Spleen (tissue), 11 donors: Measurements from ENCODE around the gene MRPS18A. TPM values are rescaled to one million over a fixed set of nuclear protein-coding genes. Genes with fewer than 3 reads are reported as not detected.

Experiments used
- DNase-seq: peaks from one replicate; pipeline ENCODE4 v3.0.0-alpha.2; 2020
- H3K27ac ChIP-seq, 8 donors: fragments of 200-600 bp; sonication (generic) in 7 of 8; 1 replicate in 4 of 8; 2 replicates in 4 of 8; pipeline versions ENCODE4 v1.5.0 to v1.8.0; 2016 to 2021; ENCODE audit warnings: inconsistent platforms in 4 of 8, mild to moderate bottlenecking in 4 of 8, moderate library complexity in 1 of 8
- H3K27me3 ChIP-seq, 7 donors: fragments of 200-600 bp; sonication (generic) in 6 of 7; replicated peaks in 1 of 7; 1 replicate in 4 of 7; 2 replicates in 3 of 7; pipeline versions ENCODE4 v1.5.0 to v1.8.0; 2016 to 2021; ENCODE audit warnings: inconsistent platforms in 3 of 7, mild to moderate bottlenecking in 1 of 7
- H3K36me3 ChIP-seq, 6 donors: fragments of 200-600 bp; sonication (generic) in 5 of 6; 1 replicate in 4 of 6; 2 replicates in 2 of 6; pipeline versions ENCODE4 v1.5.0 to v1.8.0; 2016 to 2021; ENCODE audit warnings: inconsistent platforms in 2 of 6
- H3K4me1 ChIP-seq, 6 donors: fragments of 200-600 bp; sonication (generic) in 5 of 6; 1 replicate in 3 of 6; 2 replicates in 3 of 6; pipeline versions ENCODE4 v1.5.0 to v1.8.0; 2016 to 2021; ENCODE audit warnings: inconsistent platforms in 3 of 6
- H3K4me3 ChIP-seq, 8 donors: fragments of 200-600 bp; sonication (generic) in 7 of 8; 1 replicate in 4 of 8; 2 replicates in 4 of 8; pipeline versions ENCODE4 v1.5.0 to v1.8.0; 2016 to 2021; ENCODE audit warnings: inconsistent platforms in 4 of 8, mild to moderate bottlenecking in 4 of 8, moderate library complexity in 2 of 8
- H3K9me3 ChIP-seq, 8 donors: fragments of 200-600 bp; sonication (generic) in 7 of 8; 1 replicate in 4 of 8; 2 replicates in 4 of 8; pipeline versions ENCODE4 v1.5.0 to v1.8.0; 2016 to 2021; ENCODE audit warnings: inconsistent platforms in 4 of 8
- POLR2A ChIP-seq, 3 donors: fragments of 450-650 bp; IDR thresholded peaks; one replicate each; pipeline ENCODE4 v1.5.1; 2017; ENCODE audit warnings: antibody characterized with exemption in 3 of 3, mild to moderate bottlenecking in 1 of 3
- POLR2AphosphoS5 ChIP-seq, 3 donors: sonication (generic); formaldehyde crosslinking; IDR thresholded peaks; one replicate each; pipeline ENCODE4 v1.5.1; 2017; ENCODE audit warnings: antibody characterized with exemption in 3 of 3
- WGBS, 5 donors: extraction: QIAGEN DNeasy Blood & Tissue Kit in 3 of 5; methylation state at CpG; one replicate each; pipeline versions ENCODE4 v1.1.5 to v1.1.7; 2013 to 2018; 5-methylcytosine and 5-hydroxymethylcytosine counted together
- intact Hi-C: fragments of 100-400 bp; cut with DNase I; formaldehyde crosslinking; loops from one replicate; pipeline ENCODE4 v1.15.0; 2023; ENCODE audit warnings: low total_unique reads
- polyA plus RNA-seq, 3 donors: library from polyadenylated mRNA; stranded (reverse); fragments of 200-250 nt; gene quantifications; one replicate each; pipeline ENCODE4 v1.2.1, GENCODE V29; 2013
- total RNA-seq, 7 donors: library from RNA; depleted of rRNA in 3 of 7; stranded (reverse); fragments of >200 nt in 3 of 7; fragmentation: NEBNext Ultra II Directional in 4 of 7; extraction: Animal tissue kit (Norgen Biotek cat#: 25700) in 4 of 7; gene quantifications; one replicate each; pipeline versions ENCODE4 v1.1.0 to v1.2.1, GENCODE V29; 2016 to 2021
- TF ChIP-seq, protein P1 (sequence below), 11 experiments: fragments of 200-600 bp in 7 of 11; fragments of 450-650 bp in 4 of 11; sonication (generic) in 4 of 11; IDR thresholded peaks in 8 of 11; conservative IDR thresholded peaks in 3 of 11; 1 replicate in 7 of 11; 2 replicates in 4 of 11; pipeline versions ENCODE4 v1.4.0 to v1.8.0; 2016 to 2021; ENCODE audit warnings: antibody characterized with exemption in 11 of 11, inconsistent platforms in 4 of 11, mild to moderate bottlenecking in 1 of 11
- donor health status: healthy with polysubstance abuse.
- donor health status: DM: no; HTN: no; CAD: no; lungs with moderate emphysema.
- donor health status: DM: no; HTN: no; CAD: no.
- donor health status: Bipolar disorder and iron deficiency.
- donor health status: healthy.
- donor health status: DM: no; HTN: no; CAD: no.
- donor health status: DM: yes; HTN: yes; CAD: no.

Gene MRPS18A
- total and polyA plus RNA-seq, 10 donors: 28.0 to 48.6 (median 31.5) TPM

GRCh38 chr6:43709654-43710303, 22.2 kb upstream of the MRPS18A start:
- Histone ChIP-seq H3K9me3 (no peaks in the 10 kb centered on the region), H3K27ac (peak overlapping the region in 7 of 8 donors; percentile 26 to 76 (median 57)), H3K36me3 (no peaks in the 10 kb centered on the region), H3K4me3 (no peak overlapping the region), H3K4me1 (peaks cover 16 to 66% (median 47%) of the 10 kb centered on the region in 6 donors), H3K27me3 (no peaks in the 10 kb centered on the region)
- intact Hi-C loops: no loop called here
- DNase-seq: no peak
- TF ChIP-seq POLR2A (IDR thresholded peaks at IDR 0.05) (no peak), POLR2AphosphoS5 (IDR thresholded peaks at IDR 0.05) (no peak)
- TF ChIP-seq, protein P1, sequence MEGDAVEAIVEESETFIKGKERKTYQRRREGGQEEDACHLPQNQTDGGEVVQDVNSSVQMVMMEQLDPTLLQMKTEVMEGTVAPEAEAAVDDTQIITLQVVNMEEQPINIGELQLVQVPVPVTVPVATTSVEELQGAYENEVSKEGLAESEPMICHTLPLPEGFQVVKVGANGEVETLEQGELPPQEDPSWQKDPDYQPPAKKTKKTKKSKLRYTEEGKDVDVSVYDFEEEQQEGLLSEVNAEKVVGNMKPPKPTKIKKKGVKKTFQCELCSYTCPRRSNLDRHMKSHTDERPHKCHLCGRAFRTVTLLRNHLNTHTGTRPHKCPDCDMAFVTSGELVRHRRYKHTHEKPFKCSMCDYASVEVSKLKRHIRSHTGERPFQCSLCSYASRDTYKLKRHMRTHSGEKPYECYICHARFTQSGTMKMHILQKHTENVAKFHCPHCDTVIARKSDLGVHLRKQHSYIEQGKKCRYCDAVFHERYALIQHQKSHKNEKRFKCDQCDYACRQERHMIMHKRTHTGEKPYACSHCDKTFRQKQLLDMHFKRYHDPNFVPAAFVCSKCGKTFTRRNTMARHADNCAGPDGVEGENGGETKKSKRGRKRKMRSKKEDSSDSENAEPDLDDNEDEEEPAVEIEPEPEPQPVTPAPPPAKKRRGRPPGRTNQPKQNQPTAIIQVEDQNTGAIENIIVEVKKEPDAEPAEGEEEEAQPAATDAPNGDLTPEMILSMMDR (IDR thresholded peaks at IDR 0.05 in 8 of 11, conservative IDR thresholded peaks at IDR 0.05 in 3 of 11): no peak
- WGBS, 5 donors: 73 to 84% (median 78%) methylated on average over 7 of the region's 7 CpGs

GRCh38 chr6:43708860-43709653, 21.5 kb upstream of the MRPS18A start:
- Histone ChIP-seq H3K9me3 (no peaks in the 10 kb centered on the region), H3K4me1 (peaks cover 16 to 66% (median 47%) of the 10 kb centered on the region in 6 donors), H3K27me3 (no peaks in the 10 kb centered on the region), H3K4me3 (no peak overlapping the region), H3K36me3 (no peaks in the 10 kb centered on the region), H3K27ac (peak overlapping the region in 7 of 8 donors; percentile 26 to 76 (median 57))
- intact Hi-C loops: no loop called here
- TF ChIP-seq POLR2AphosphoS5 (IDR thresholded peaks at IDR 0.05) (peak in 1 of 3 donors; percentile 58), POLR2A (IDR thresholded peaks at IDR 0.05) (no peak)
- no peak for DNase-seq
- WGBS, 5 donors: 47 to 72% (median 51%) methylated on average over 5 of the region's 5 CpGs

- TF ChIP-seq, protein P1 (IDR thresholded peaks at IDR 0.05 in 8 of 11, conservative IDR thresholded peaks at IDR 0.05 in 3 of 11): no peak
- no peak for TF ChIP-seq POLR2AphosphoS5 (IDR thresholded peaks at IDR 0.05)
- TF ChIP-seq POLR2A (IDR thresholded peaks at IDR 0.05): no peak
- H3K36me3 ChIP-seq: no peaks in the 10 kb centered on the region
- H3K4me3 ChIP-seq: no peak overlapping the region
- no peaks in the 10 kb centered on the region for H3K27me3 ChIP-seq
- WGBS, 5 donors: 10 to 44% (median 30%) methylated on average over 1 of the region's 1 CpG
- H3K9me3 ChIP-seq: no peaks in the 10 kb centered on the region
- H3K27ac ChIP-seq: peak overlapping the region in 5 of 8 donors; percentile 36 to 85 (median 76)
- DNase-seq: no peak
- intact Hi-C loops: no loop called here
- peaks cover 17 to 72% (median 55%) of the 10 kb centered on the region in 6 donors for H3K4me1 ChIP-seq
These were observed 20.2 kb upstream of the MRPS18A start for GRCh38 chr6:43707767-43708166.

- Histone ChIP-seq H3K4me1 (peaks cover 17 to 72% (median 57%) of the 10 kb centered on the region in 6 donors), H3K27ac (peak overlapping the region in 7 of 8 donors; percentile 48 to 85 (median 74)), H3K4me3 (no peak overlapping the region), H3K36me3 (no peaks in the 10 kb centered on the region), H3K9me3 (no peaks in the 10 kb centered on the region), H3K27me3 (no peaks in the 10 kb centered on the region)
- TF ChIP-seq, protein P1 (IDR thresholded peaks at IDR 0.05 in 8 of 11, conservative IDR thresholded peaks at IDR 0.05 in 3 of 11): no peak
- no peak for TF ChIP-seq POLR2A (IDR thresholded peaks at IDR 0.05)
- TF ChIP-seq POLR2AphosphoS5 (IDR thresholded peaks at IDR 0.05): no peak
- WGBS, 5 donors: 93 to 97% (median 94%) methylated on average over 7 of the region's 7 CpGs
- intact Hi-C loops: no loop called here
- DNase-seq: no peak
These were observed 19.7 kb upstream of the MRPS18A start for GRCh38 chr6:43707269-43707668.
